IPS-18c (cell line): ENCODE results near the gene KDELR1.

Experiments used
- H3K4me3 ChIP-seq: 2 replicates; pipeline ENCODE4 v1.7.0; 2013; ENCODE audit warnings: low read depth, mild to moderate bottlenecking, low read length, moderate library complexity; ENCODE audit not compliant: insufficient read depth
- H3K9me3 ChIP-seq: one replicate; pipeline ENCODE4 v1.6.1; 2013; ENCODE audit warnings: mild to moderate bottlenecking, low read length, moderate library complexity; ENCODE audit not compliant: control insufficient read depth, insufficient read depth

Gene KDELR1

GRCh38 chr19:48362716-48363499 lies 28.4 kb downstream of the KDELR1 start:
- Histone ChIP-seq H3K9me3 (no peaks in the 10 kb centered on the region), H3K4me3 (peak overlapping the region; percentile 69)

- H3K9me3 ChIP-seq: no peaks in the 10 kb centered on the region
- H3K4me3 ChIP-seq: no peak overlapping the region
These were observed 29.4 kb downstream of the KDELR1 start for GRCh38 chr19:48361912-48362311.

GRCh38 chr19:48359123-48359522 lies 32.2 kb downstream of the KDELR1 start:
- Histone ChIP-seq H3K4me3 (no peak overlapping the region), H3K9me3 (no peaks in the 10 kb centered on the region)

GRCh38 chr19:48355365-48355954 lies 35.9 kb downstream of the KDELR1 start:
- H3K4me3 ChIP-seq: no peak overlapping the region
- H3K9me3 ChIP-seq: peaks cover 2% of the 10 kb centered on the region

- H3K4me3 ChIP-seq: no peak overlapping the region
- peaks cover 2% of the 10 kb centered on the region for H3K9me3 ChIP-seq
These were observed 36.9 kb downstream of the KDELR1 start for GRCh38 chr19:48354332-48354992.

- Histone ChIP-seq H3K9me3 (peaks cover 2% of the 10 kb centered on the region), H3K4me3 (no peak overlapping the region)
These were observed 37.7 kb downstream of the KDELR1 start for GRCh38 chr19:48353677-48354076.

- no peak overlapping the region for H3K4me3 ChIP-seq
- H3K9me3 ChIP-seq: peaks cover 2% of the 10 kb centered on the region
These were observed 40.0 kb downstream of the KDELR1 start for GRCh38 chr19:48351341-48351752.

GRCh38 chr19:48350856-48351255 lies 40.5 kb downstream of the KDELR1 start:
- peaks cover 2% of the 10 kb centered on the region for H3K9me3 ChIP-seq
- no peak overlapping the region for H3K4me3 ChIP-seq

- Histone ChIP-seq H3K9me3 (peaks cover 2% of the 10 kb centered on the region), H3K4me3 (no peak overlapping the region)
These were observed 42.6 kb downstream of the KDELR1 start for GRCh38 chr19:48348737-48349136.

- no peak overlapping the region for H3K4me3 ChIP-seq
- peaks cover 2% of the 10 kb centered on the region for H3K9me3 ChIP-seq
These were observed 43.3 kb downstream of the KDELR1 start for GRCh38 chr19:48348045-48348444.

GRCh38 chr19:48346191-48346590 lies 45.2 kb downstream of the KDELR1 start:
- Histone ChIP-seq H3K4me3 (no peak overlapping the region), H3K9me3 (no peaks in the 10 kb centered on the region)

- no peaks in the 10 kb centered on the region for H3K9me3 ChIP-seq
These were observed 46.5 kb downstream of the KDELR1 start for GRCh38 chr19:48344892-48345291.

GRCh38 chr19:48342841-48343540 lies 48.4 kb downstream of the KDELR1 start:
- Histone ChIP-seq H3K9me3 (no peaks in the 10 kb centered on the region), H3K4me3 (no peak overlapping the region)

More at GRCh38 chr19:48344892-48345291, 46.5 kb downstream of the KDELR1 start:
- H3K4me3 ChIP-seq: no peak overlapping the region; the same call in 1 of the 2 replicates

- no peak overlapping the region for H3K4me3 ChIP-seq
- no peaks in the 10 kb centered on the region for H3K9me3 ChIP-seq
These were observed 49.0 kb downstream of the KDELR1 start for GRCh38 chr19:48342414-48342738.

GRCh38 chr19:48341515-48342413 lies 49.6 kb downstream of the KDELR1 start:
- no peaks in the 10 kb centered on the region for H3K9me3 ChIP-seq

GRCh38 chr19:48340995-48341394 lies 50.4 kb downstream of the KDELR1 start:
- no peak overlapping the region for H3K4me3 ChIP-seq
- H3K9me3 ChIP-seq: no peaks in the 10 kb centered on the region

More at GRCh38 chr19:48341515-48342413, 49.6 kb downstream of the KDELR1 start:
- H3K4me3 ChIP-seq: no peak overlapping the region
